Spleen (tissue), 11 donors: ENCODE data around the gene MBD5. TPM values are rescaled to one million over a fixed set of nuclear protein-coding genes. Genes with fewer than 3 reads are reported as not detected.

ENCODE experiments used
- DNase-seq: peaks from one replicate; pipeline ENCODE4 v3.0.0-alpha.2; 2020
- H3K27ac ChIP-seq, 8 donors: fragments of 200-600 bp; sonication (generic) in 7 of 8; 1 replicate in 4 of 8; 2 replicates in 4 of 8; pipeline versions ENCODE4 v1.5.0 to v1.8.0; 2016 to 2021; ENCODE audit warnings: inconsistent platforms in 4 of 8, mild to moderate bottlenecking in 4 of 8, moderate library complexity in 1 of 8
- H3K27me3 ChIP-seq, 7 donors: fragments of 200-600 bp; sonication (generic) in 6 of 7; replicated peaks in 1 of 7; 1 replicate in 4 of 7; 2 replicates in 3 of 7; pipeline versions ENCODE4 v1.5.0 to v1.8.0; 2016 to 2021; ENCODE audit warnings: inconsistent platforms in 3 of 7, mild to moderate bottlenecking in 1 of 7
- H3K36me3 ChIP-seq, 6 donors: fragments of 200-600 bp; sonication (generic) in 5 of 6; 1 replicate in 4 of 6; 2 replicates in 2 of 6; pipeline versions ENCODE4 v1.5.0 to v1.8.0; 2016 to 2021; ENCODE audit warnings: inconsistent platforms in 2 of 6
- H3K4me1 ChIP-seq, 6 donors: fragments of 200-600 bp; sonication (generic) in 5 of 6; 1 replicate in 3 of 6; 2 replicates in 3 of 6; pipeline versions ENCODE4 v1.5.0 to v1.8.0; 2016 to 2021; ENCODE audit warnings: inconsistent platforms in 3 of 6
- H3K4me3 ChIP-seq, 8 donors: fragments of 200-600 bp; sonication (generic) in 7 of 8; 1 replicate in 4 of 8; 2 replicates in 4 of 8; pipeline versions ENCODE4 v1.5.0 to v1.8.0; 2016 to 2021; ENCODE audit warnings: inconsistent platforms in 4 of 8, mild to moderate bottlenecking in 4 of 8, moderate library complexity in 2 of 8
- H3K9me3 ChIP-seq, 8 donors: fragments of 200-600 bp; sonication (generic) in 7 of 8; 1 replicate in 4 of 8; 2 replicates in 4 of 8; pipeline versions ENCODE4 v1.5.0 to v1.8.0; 2016 to 2021; ENCODE audit warnings: inconsistent platforms in 4 of 8
- POLR2A ChIP-seq, 3 donors: fragments of 450-650 bp; IDR thresholded peaks; one replicate each; pipeline ENCODE4 v1.5.1; 2017; ENCODE audit warnings: antibody characterized with exemption in 3 of 3, mild to moderate bottlenecking in 1 of 3
- POLR2AphosphoS5 ChIP-seq, 3 donors: sonication (generic); formaldehyde crosslinking; IDR thresholded peaks; one replicate each; pipeline ENCODE4 v1.5.1; 2017; ENCODE audit warnings: antibody characterized with exemption in 3 of 3
- WGBS, 5 donors: extraction: QIAGEN DNeasy Blood & Tissue Kit in 3 of 5; methylation state at CpG; one replicate each; pipeline versions ENCODE4 v1.1.5 to v1.1.7; 2013 to 2018; 5-methylcytosine and 5-hydroxymethylcytosine counted together
- intact Hi-C: fragments of 100-400 bp; cut with DNase I; formaldehyde crosslinking; loops from one replicate; pipeline ENCODE4 v1.15.0; 2023; ENCODE audit warnings: low total_unique reads
- polyA plus RNA-seq, 3 donors: library from polyadenylated mRNA; stranded (reverse); fragments of 200-250 nt; gene quantifications; one replicate each; pipeline ENCODE4 v1.2.1, GENCODE V29; 2013
- total RNA-seq, 7 donors: library from RNA; depleted of rRNA in 3 of 7; stranded (reverse); fragments of >200 nt in 3 of 7; fragmentation: NEBNext Ultra II Directional in 4 of 7; extraction: Animal tissue kit (Norgen Biotek cat#: 25700) in 4 of 7; gene quantifications; one replicate each; pipeline versions ENCODE4 v1.1.0 to v1.2.1, GENCODE V29; 2016 to 2021
- TF ChIP-seq, protein P1 (sequence below), 11 experiments: fragments of 200-600 bp in 7 of 11; fragments of 450-650 bp in 4 of 11; sonication (generic) in 4 of 11; IDR thresholded peaks in 8 of 11; conservative IDR thresholded peaks in 3 of 11; 1 replicate in 7 of 11; 2 replicates in 4 of 11; pipeline versions ENCODE4 v1.4.0 to v1.8.0; 2016 to 2021; ENCODE audit warnings: antibody characterized with exemption in 11 of 11, inconsistent platforms in 4 of 11, mild to moderate bottlenecking in 1 of 11
- donor health status: healthy with polysubstance abuse.
- donor health status: DM: no; HTN: no; CAD: no; lungs with moderate emphysema.
- donor health status: DM: no; HTN: no; CAD: no.
- donor health status: Bipolar disorder and iron deficiency.
- donor health status: healthy.
- donor health status: DM: no; HTN: no; CAD: no.
- donor health status: DM: yes; HTN: yes; CAD: no.

MBD5 gene
- total and polyA plus RNA-seq, 10 donors: 5.7 to 84.5 (median 60.0) TPM

DNA sequence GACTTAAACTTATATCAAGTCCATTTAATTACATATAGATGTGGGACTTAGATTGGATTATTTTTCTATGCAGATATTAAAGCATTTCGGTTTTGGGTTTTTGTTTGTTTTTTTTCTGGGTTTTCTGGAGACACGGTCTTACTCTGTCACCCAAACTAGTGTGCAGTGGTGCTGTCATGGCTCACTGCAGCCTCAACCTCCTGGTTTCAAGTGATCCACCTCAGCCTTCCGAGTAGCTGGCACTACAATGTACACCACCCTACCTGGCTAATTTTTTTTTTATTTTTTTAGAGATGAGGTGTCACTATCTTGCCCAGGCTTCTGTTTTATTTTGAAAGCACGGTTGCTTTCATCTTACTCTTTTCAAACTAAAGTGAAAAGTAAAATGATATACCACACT lies 281.6 kb downstream of the MBD5 start:
- intact Hi-C loops: no loop called here
- Histone ChIP-seq H3K4me3 (no peak overlapping the region), H3K36me3 (peaks cover 0 to 4% (median 0%) of the 10 kb centered on the region in 6 donors), H3K27ac (no peak overlapping the region), H3K27me3 (no peaks in the 10 kb centered on the region), H3K4me1 (no peaks in the 10 kb centered on the region), H3K9me3 (peaks cover 0 to under 1% (median 0%) of the 10 kb centered on the region in 8 donors)
- TF ChIP-seq POLR2A (IDR thresholded peaks at IDR 0.05): no peak
- TF ChIP-seq, protein P1, sequence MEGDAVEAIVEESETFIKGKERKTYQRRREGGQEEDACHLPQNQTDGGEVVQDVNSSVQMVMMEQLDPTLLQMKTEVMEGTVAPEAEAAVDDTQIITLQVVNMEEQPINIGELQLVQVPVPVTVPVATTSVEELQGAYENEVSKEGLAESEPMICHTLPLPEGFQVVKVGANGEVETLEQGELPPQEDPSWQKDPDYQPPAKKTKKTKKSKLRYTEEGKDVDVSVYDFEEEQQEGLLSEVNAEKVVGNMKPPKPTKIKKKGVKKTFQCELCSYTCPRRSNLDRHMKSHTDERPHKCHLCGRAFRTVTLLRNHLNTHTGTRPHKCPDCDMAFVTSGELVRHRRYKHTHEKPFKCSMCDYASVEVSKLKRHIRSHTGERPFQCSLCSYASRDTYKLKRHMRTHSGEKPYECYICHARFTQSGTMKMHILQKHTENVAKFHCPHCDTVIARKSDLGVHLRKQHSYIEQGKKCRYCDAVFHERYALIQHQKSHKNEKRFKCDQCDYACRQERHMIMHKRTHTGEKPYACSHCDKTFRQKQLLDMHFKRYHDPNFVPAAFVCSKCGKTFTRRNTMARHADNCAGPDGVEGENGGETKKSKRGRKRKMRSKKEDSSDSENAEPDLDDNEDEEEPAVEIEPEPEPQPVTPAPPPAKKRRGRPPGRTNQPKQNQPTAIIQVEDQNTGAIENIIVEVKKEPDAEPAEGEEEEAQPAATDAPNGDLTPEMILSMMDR (IDR thresholded peaks at IDR 0.05 in 8 of 11, conservative IDR thresholded peaks at IDR 0.05 in 3 of 11): no peak
- no peak for TF ChIP-seq POLR2AphosphoS5 (IDR thresholded peaks at IDR 0.05)
- DNase-seq: no peak
- 92 to 96% (median 96%) methylated on average over 4 of the region's 4 CpGs for whole genome bisulfite sequencing, 5 donors

DNA sequence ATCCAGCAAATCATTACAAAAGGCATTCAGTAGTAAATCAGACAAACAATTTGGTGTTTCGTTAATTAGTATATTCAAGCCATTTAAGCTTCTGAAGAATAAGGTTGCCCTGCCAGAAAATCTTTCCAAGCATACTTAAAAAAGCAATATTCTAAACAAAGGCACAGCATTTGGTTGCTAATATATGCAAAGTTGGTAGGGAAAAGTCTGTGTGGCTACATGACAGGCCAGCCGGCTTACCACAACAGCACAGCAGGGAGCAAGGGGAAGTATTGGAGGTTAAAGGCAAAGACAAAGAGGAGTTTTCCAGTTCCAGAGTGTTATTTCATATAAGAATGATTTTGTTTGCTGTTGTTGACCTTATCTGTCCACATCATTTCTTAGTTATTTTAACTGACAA lies 282.3 kb downstream of the MBD5 start:
- no peaks in the 10 kb centered on the region for H3K27me3 ChIP-seq
- DNase-seq: no peak
- H3K4me1 ChIP-seq: no peaks in the 10 kb centered on the region
- H3K36me3 ChIP-seq: peaks cover 0 to under 1% (median 0%) of the 10 kb centered on the region in 6 donors
- peaks cover 0 to 7% (median 0%) of the 10 kb centered on the region in 8 donors for H3K9me3 ChIP-seq
- no peak for TF ChIP-seq POLR2AphosphoS5 (IDR thresholded peaks at IDR 0.05)
- no peak for TF ChIP-seq POLR2A (IDR thresholded peaks at IDR 0.05)
- TF ChIP-seq, protein P1 (IDR thresholded peaks at IDR 0.05 in 8 of 11, conservative IDR thresholded peaks at IDR 0.05 in 3 of 11): no peak
- H3K27ac ChIP-seq: no peak overlapping the region
- WGBS, 5 donors: 89 to 97% (median 97%) methylated on average over 2 of the region's 2 CpGs
- intact Hi-C loops: no loop called here
- H3K4me3 ChIP-seq: no peak overlapping the region

DNA sequence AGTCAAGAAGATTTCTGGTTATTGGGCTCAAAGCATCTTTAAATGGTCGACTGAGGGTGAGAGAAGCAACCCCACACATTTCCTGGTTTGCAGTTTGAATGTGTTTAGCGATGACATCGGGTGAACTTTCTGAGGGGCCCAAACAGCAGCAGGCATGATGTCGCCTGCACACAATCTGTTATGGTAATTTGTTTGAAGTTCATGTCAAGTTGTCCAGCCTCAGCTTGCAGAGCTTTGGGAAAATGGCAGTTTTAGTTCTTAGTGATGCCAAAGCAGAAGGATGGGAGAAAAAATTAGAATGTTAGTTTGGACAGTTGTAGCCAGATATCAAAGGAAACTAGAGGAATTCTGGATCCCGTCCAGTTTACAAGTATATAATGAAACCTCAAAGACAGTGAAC lies 284.6 kb downstream of the MBD5 start:
- no peak for TF ChIP-seq POLR2AphosphoS5 (IDR thresholded peaks at IDR 0.05)
- TF ChIP-seq POLR2A (IDR thresholded peaks at IDR 0.05): no peak
- TF ChIP-seq, protein P1 (IDR thresholded peaks at IDR 0.05 in 8 of 11, conservative IDR thresholded peaks at IDR 0.05 in 3 of 11): no peak
- DNase-seq: no peak
- no peak overlapping the region for H3K27ac ChIP-seq
- H3K36me3 ChIP-seq: no peaks in the 10 kb centered on the region
- 76 to 89% (median 82%) methylated on average over 5 of the region's 5 CpGs for WGBS, 5 donors
- no peak overlapping the region for H3K4me3 ChIP-seq
- peaks cover 0 to 9% (median 0%) of the 10 kb centered on the region in 8 donors for H3K9me3 ChIP-seq
- H3K4me1 ChIP-seq: no peaks in the 10 kb centered on the region
- intact Hi-C loops: no loop called here
- no peaks in the 10 kb centered on the region for H3K27me3 ChIP-seq

DNA sequence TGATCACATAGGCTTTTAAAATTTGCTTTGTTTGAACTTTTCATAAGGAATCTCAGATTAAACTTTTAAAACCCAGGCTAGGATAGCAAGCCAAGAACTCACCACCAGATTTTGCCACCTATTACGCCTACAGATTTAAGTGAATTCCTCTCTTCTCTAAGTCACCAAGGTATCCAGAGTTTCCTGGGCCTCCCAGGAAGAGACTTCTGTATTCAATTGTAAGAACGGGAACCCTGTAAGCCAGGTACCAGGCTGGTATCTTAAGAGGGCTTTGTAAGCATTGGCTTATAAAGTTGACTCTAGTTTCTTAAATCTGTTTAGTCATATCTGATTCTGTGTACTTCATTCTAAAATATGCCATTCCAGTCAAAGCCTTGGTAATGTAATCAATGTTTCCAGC lies 285.1 kb downstream of the MBD5 start:
- peaks cover 0 to 9% (median 0%) of the 10 kb centered on the region in 8 donors for H3K9me3 ChIP-seq
- H3K36me3 ChIP-seq: no peaks in the 10 kb centered on the region
- 94 to 97% (median 96%) methylated on average over 2 of the region's 2 CpGs for WGBS, 5 donors
- no peaks in the 10 kb centered on the region for H3K27me3 ChIP-seq
- no peak overlapping the region for H3K4me3 ChIP-seq
- DNase-seq: no peak
- intact Hi-C loops: no loop called here
- no peak overlapping the region for H3K27ac ChIP-seq
- TF ChIP-seq POLR2A (IDR thresholded peaks at IDR 0.05) (no peak), POLR2AphosphoS5 (IDR thresholded peaks at IDR 0.05) (no peak)
- TF ChIP-seq, protein P1 (IDR thresholded peaks at IDR 0.05 in 8 of 11, conservative IDR thresholded peaks at IDR 0.05 in 3 of 11): no peak
- H3K4me1 ChIP-seq: no peaks in the 10 kb centered on the region
